Thoracic aorta (tissue), 2 donors: Measurements from ENCODE around the gene PIAS4. TPM values are rescaled to one million over a fixed set of nuclear protein-coding genes. Genes with fewer than 3 reads are reported as not detected.

ENCODE experiments used
- ATAC-seq: fragments of 150-250 bp; one replicate; pipeline ENCODE4 v1.8.0; 2017; ENCODE audit warnings: low read depth; ENCODE audit not compliant: insufficient number of reproducible peaks, low FRiP score
- DNase-seq: peaks from one replicate; pipeline ENCODE4 v3.0.0-alpha.2; 2020; ENCODE audit warnings: low spot score
- H3K27ac ChIP-seq, 2 donors: fragments of 200-600 bp; sonication (generic); 1 replicate in 1 of 2; 2 replicates in 1 of 2; pipeline ENCODE4 v1.5.1; 2016; ENCODE audit warnings: mild to moderate bottlenecking in 2 of 2, moderate library complexity in 2 of 2
- H3K27me3 ChIP-seq: fragments of 200-600 bp; sonication (generic); replicated peaks from 2 replicates; pipeline ENCODE4 v1.6.0; 2016; ENCODE audit warnings: mild to moderate bottlenecking; ENCODE audit not compliant: insufficient read depth
- H3K36me3 ChIP-seq: fragments of 200-600 bp; sonication (generic); one replicate; pipeline ENCODE4 v1.5.1; 2016
- H3K4me1 ChIP-seq, 2 donors: fragments of 200-600 bp; sonication (generic); 1 replicate in 1 of 2; 2 replicates in 1 of 2; pipeline versions ENCODE4 v1.5.1 to v1.6.0; 2016; ENCODE audit warnings: low read depth in 2 of 2, mild to moderate bottlenecking in 1 of 2; ENCODE audit not compliant: control insufficient read depth in 1 of 2
- H3K4me3 ChIP-seq: fragments of 200-600 bp; sonication (generic); 2 replicates; pipeline ENCODE4 v1.5.1; 2016; ENCODE audit warnings: mild to moderate bottlenecking
- H3K9me3 ChIP-seq: fragments of 200-600 bp; sonication (generic); 2 replicates; pipeline ENCODE4 v1.5.1; 2016
- total RNA-seq, 2 donors: library from RNA; depleted of rRNA; stranded (reverse); fragments of >200 nt; gene quantifications; one replicate each; pipeline versions ENCODE4 v1.1.0 to v1.2.3, GENCODE V29; 2016
- TF ChIP-seq, protein P1 (sequence below): fragments of 200-600 bp; sonication (generic); IDR thresholded peaks from one replicate; pipeline ENCODE4 v1.5.1; 2019; ENCODE audit warnings: antibody characterized with exemption

Gene PIAS4
- total RNA-seq, 2 donors from 2014 or later, result 10.2 to 32.2 TPM

DNA sequence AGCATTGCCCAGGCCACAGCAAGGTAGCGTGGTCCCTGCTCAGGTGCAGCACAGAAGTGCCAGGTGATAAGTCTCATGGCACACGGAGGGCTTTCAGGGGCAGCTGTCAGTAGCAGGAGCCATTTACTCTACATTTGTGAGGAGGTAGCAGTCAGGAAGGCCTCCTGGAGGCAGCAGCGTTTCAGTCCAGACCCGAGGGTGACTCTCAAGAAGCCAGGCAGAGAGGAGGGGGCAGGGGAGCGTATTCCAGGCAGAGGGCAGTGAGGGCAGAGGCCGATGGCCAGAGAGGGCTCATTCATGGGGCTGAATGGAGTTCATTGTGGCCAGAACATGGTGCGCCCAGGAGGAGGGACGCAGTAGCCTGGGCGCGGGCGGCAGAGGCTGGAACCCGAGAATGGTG, 8.9 kb downstream of the PIAS4 start:
- TF ChIP-seq, protein P1, sequence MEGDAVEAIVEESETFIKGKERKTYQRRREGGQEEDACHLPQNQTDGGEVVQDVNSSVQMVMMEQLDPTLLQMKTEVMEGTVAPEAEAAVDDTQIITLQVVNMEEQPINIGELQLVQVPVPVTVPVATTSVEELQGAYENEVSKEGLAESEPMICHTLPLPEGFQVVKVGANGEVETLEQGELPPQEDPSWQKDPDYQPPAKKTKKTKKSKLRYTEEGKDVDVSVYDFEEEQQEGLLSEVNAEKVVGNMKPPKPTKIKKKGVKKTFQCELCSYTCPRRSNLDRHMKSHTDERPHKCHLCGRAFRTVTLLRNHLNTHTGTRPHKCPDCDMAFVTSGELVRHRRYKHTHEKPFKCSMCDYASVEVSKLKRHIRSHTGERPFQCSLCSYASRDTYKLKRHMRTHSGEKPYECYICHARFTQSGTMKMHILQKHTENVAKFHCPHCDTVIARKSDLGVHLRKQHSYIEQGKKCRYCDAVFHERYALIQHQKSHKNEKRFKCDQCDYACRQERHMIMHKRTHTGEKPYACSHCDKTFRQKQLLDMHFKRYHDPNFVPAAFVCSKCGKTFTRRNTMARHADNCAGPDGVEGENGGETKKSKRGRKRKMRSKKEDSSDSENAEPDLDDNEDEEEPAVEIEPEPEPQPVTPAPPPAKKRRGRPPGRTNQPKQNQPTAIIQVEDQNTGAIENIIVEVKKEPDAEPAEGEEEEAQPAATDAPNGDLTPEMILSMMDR, result no peak
- no peaks in the 10 kb centered on the region for H3K27me3 ChIP-seq
- peak overlapping the region in 1 of 2 donors; percentile 39 for H3K27ac ChIP-seq
- H3K36me3 ChIP-seq, result peaks cover 11% of the 10 kb centered on the region
- DNase-seq (no peak), ATAC-seq (no peak)
- H3K4me3 ChIP-seq, result no peak overlapping the region
- no peaks in the 10 kb centered on the region for H3K9me3 ChIP-seq
- H3K4me1 ChIP-seq, result peaks cover 7 to 40% of the 10 kb centered on the region in 2 donors

DNA sequence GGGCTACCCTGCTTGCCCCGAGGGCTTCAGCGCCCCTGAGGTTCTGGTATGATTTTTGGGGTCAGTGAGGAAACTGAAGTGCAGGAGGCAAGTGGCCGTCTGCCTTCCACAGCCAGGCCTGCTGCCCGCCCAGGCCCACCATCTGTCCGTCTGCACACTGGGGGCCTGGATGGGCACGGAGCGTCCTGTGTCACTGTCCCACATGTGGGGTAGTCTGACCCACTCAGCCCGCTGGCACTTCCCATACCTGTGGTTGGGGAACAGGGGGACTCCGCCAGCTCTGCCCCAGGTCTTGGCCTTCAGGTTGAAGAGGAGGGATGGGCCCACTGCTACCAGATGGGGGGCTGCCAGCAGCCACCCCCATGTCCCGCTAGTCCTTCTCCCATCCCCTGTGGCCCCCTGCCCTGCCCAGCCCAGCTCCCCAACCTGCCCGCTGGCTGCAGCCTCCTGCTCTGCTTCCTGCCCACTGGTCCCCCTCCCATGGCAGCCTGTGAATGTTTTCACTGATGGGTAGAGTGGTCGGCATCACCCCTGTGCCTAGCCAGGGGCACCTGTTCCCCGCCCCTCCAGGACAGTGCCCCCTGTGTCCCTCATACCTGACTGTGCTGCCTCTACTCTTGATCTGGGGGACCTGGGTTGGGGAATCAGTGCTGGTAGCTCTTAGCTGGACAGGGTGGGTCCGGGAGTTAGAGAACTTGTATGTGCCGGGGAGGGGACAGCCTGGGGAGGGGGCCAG, 9.5 kb downstream of the PIAS4 start:
- Histone ChIP-seq H3K9me3 (no peaks in the 10 kb centered on the region), H3K4me3 (no peak overlapping the region), H3K36me3 (peaks cover 11% of the 10 kb centered on the region), H3K27me3 (no peaks in the 10 kb centered on the region), H3K4me1 (peaks cover 7 to 40% of the 10 kb centered on the region in 2 donors), H3K27ac (no peak overlapping the region)
- ATAC-seq (no peak), DNase-seq (no peak)
- TF ChIP-seq, protein P1, result no peak

DNA sequence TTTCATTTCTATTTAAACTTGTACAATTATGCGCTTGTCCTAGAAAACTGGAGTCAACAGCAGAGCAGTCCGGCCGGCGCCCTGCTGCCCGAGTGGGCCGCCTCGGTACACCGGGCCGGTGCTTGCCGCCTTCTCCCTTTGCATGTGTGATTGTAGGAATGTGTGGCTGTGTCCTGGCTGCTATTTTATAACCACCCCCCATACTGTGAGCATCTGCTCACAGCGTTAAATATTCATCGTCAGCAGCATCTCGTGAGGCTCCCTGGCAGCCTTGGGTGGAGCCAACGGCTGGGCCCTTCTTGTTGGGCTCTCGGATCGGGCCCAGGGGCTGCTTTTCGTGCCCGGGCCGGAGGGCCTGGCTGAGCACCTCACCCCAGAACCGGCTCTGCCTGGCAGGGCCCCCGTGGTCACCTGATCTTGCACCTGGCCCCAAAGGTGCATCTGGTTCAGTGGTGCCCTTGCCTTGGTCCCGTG, 10.6 kb downstream of the PIAS4 start:
- Histone ChIP-seq H3K9me3 (no peaks in the 10 kb centered on the region), H3K4me1 (peaks cover 7 to 40% of the 10 kb centered on the region in 2 donors), H3K4me3 (no peak overlapping the region), H3K27me3 (no peaks in the 10 kb centered on the region), H3K36me3 (peaks cover 8% of the 10 kb centered on the region), H3K27ac (no peak overlapping the region)
- TF ChIP-seq, protein P1, result no peak
- ATAC-seq, result no peak
- no peak for DNase-seq

DNA sequence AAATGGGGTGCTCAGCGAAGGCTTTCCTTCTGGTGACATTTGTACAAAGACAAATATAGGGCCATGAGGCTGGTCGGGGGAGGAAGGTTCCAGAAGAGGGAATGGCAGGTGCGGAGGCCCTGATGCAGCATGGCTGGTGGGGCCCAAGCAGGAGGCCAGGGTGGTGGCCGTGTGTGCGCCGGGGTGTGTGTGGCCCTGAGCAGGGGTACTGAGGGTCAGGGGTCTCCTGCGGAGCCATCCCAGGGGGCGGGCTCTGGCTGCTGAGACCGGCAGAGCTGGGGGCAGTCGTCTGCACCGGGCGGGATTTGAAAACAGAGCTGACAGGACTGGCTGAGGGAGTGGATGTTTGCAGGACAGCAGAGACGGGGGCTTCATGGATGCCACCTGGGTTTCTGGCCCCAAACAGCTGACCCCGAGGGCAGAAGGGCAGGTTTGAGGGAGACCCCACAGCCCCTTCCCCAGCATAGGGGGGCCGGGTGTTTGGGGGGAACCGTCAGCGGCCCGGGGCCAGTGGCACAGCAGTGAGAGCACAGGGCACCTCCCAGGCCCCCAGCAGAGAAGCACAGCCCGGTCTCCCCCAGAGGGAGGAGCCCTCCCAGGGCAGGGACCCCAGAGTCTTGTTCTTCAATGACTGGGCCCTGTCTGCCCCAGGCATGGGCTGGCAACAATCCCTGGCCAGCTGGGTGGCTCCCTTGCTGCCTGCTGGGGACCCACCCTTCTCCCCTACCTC, 11.4 kb downstream of the PIAS4 start:
- ATAC-seq (no peak), DNase-seq (no peak)
- Histone ChIP-seq H3K27ac (no peak overlapping the region), H3K4me3 (no peak overlapping the region), H3K9me3 (no peaks in the 10 kb centered on the region), H3K4me1 (peaks cover 7 to 38% of the 10 kb centered on the region in 2 donors), H3K36me3 (peaks cover 6% of the 10 kb centered on the region), H3K27me3 (no peaks in the 10 kb centered on the region)
- TF ChIP-seq, protein P1, result no peak

DNA sequence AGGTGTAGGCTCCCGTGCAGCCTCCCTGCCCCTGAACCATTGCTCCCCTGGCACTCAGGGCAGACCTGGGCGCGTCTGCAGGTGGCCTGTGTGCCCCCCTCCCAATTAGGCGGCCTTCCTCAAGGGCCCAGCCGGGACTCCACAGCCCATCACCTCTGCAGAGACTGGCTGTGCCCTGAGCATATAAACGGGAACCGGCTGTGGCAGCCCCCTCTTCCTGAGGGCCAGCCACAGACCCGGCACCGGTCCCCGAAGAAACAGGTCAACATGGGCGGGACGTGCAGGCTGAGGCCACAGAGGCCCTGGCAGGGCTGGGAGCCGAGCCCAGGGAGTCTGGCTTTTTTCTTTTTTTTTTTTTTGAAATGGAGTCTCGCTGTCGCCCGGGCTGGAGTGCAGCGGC, 12.0 kb downstream of the PIAS4 start:
- no peak overlapping the region for H3K27ac ChIP-seq
- no peak for ATAC-seq

More for the DNA sequence above, 12.0 kb downstream of the PIAS4 start:
- no peak overlapping the region for H3K4me3 ChIP-seq
- H3K36me3 ChIP-seq, result peaks cover 6% of the 10 kb centered on the region
- H3K27me3 ChIP-seq, result no peaks in the 10 kb centered on the region
- H3K4me1 ChIP-seq, result peaks cover 7 to 32% of the 10 kb centered on the region in 2 donors
- no peaks in the 10 kb centered on the region for H3K9me3 ChIP-seq
- TF ChIP-seq, protein P1, result no peak
- DNase-seq, result no peak
